Thymus (tissue), 11 donors: Measurements from ENCODE around the gene ASIC3. TPM values are rescaled to one million over a fixed set of nuclear protein-coding genes. Genes with fewer than 3 reads are reported as not detected.
"Not testable (repeated sequence)": the region's sequence is repeated elsewhere in the genome, so short reads cannot be mapped to it uniquely, and the experiment has no call there.

Experiments used
- DNase-seq, 9 donors: peaks; one replicate each; pipeline ENCODE4 v3.0.0-alpha.2; 2013; ENCODE audit warnings: low spot score in 9 of 9, low read depth in 6 of 9, missing footprints in 1 of 9
- H3K27ac ChIP-seq, 2 donors: one replicate each; pipeline ENCODE4 v1.5.1; 2013; ENCODE audit warnings: control low read depth in 1 of 2, low read depth in 1 of 2, low read length in 1 of 2, mild to moderate bottlenecking in 1 of 2, moderate library complexity in 1 of 2
- H3K27me3 ChIP-seq, 2 donors: one replicate each; pipeline ENCODE4 v1.5.1; 2013; ENCODE audit warnings: low read length in 1 of 2; ENCODE audit not compliant: control insufficient read depth in 2 of 2, insufficient read depth in 1 of 2
- H3K36me3 ChIP-seq, 2 donors: one replicate each; pipeline ENCODE4 v1.5.1; 2013; ENCODE audit warnings: low read length in 1 of 2, mild to moderate bottlenecking in 1 of 2, moderate library complexity in 1 of 2; ENCODE audit not compliant: control insufficient read depth in 2 of 2, insufficient read depth in 2 of 2
- H3K4me1 ChIP-seq, 2 donors: one replicate each; pipeline ENCODE4 v1.5.1; 2013; ENCODE audit warnings: low read length in 2 of 2; ENCODE audit not compliant: control insufficient read depth in 2 of 2, insufficient read depth in 2 of 2
- H3K4me3 ChIP-seq, 2 donors: one replicate each; pipeline ENCODE4 v1.5.1; 2013; ENCODE audit warnings: low read length in 2 of 2, control low read depth in 1 of 2, mild to moderate bottlenecking in 1 of 2
- H3K9me3 ChIP-seq, 2 donors: one replicate each; pipeline ENCODE4 v1.5.1; 2013; ENCODE audit warnings: low read length in 1 of 2, mild to moderate bottlenecking in 1 of 2; ENCODE audit not compliant: control insufficient read depth in 2 of 2, insufficient read depth in 1 of 2
- WGBS: extraction: QIAGEN DNeasy Blood & Tissue Kit; methylation state at CpG from one replicate; pipeline ENCODE4 v1.1.7; 2013; 5-methylcytosine and 5-hydroxymethylcytosine counted together
- polyA plus RNA-seq: library from polyadenylated mRNA; stranded (reverse); fragments of 200-250 nt; gene quantifications from one replicate; pipeline ENCODE4 v1.2.3, GENCODE V29; 2013
- total RNA-seq: library from RNA; stranded (reverse); fragments of 120-200 nt; gene quantifications from one replicate; pipeline ENCODE4 v1.2.4, GENCODE V29; 2013
- donor health status: healthy.

Gene ASIC3
- total and polyA plus RNA-seq, 2 donors, result 0.14 to 10.6 TPM

DNA sequence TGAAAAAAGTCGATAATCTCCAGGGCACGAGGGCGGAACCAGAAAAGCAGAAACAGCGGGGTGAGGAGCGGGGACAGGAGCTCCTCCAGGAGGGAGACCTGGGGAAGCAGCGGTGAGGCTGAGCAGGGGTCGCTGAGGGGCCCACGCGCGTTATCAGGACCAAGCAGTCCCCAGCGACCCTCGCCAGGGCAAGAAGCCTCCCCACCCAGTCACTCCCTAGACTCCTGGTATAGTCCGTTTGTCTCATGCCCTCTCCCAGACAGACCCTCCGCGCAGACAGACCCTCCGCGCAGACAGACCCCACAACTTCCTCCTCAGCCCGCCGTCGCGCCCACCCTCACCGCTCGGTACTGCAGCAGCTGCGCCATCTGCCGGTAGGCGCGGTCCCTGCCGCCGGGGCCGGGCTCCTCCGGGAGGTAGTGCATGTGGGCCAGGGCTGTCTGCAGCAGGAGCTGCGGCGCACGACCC is 30.3 kb upstream of the ASIC3 start:
- DNase-seq, result peak in 7 of 9 donors; percentile 57 to 87 (median 77)
- H3K27me3 ChIP-seq, result peaks cover 21 to 73% of the 10 kb centered on the region in 2 donors
- H3K27ac ChIP-seq, result no peak overlapping the region
- H3K4me1 ChIP-seq, result peaks cover 12 to 50% of the 10 kb centered on the region in 2 donors
- 3% methylated on average over 34 of the region's 34 CpGs for WGBS
- H3K9me3 ChIP-seq, result peaks cover 0 to 19% of the 10 kb centered on the region in 2 donors
- no peaks in the 10 kb centered on the region for H3K36me3 ChIP-seq
- H3K4me3 ChIP-seq, result peak overlapping the region; percentile 21 to 41

DNA sequence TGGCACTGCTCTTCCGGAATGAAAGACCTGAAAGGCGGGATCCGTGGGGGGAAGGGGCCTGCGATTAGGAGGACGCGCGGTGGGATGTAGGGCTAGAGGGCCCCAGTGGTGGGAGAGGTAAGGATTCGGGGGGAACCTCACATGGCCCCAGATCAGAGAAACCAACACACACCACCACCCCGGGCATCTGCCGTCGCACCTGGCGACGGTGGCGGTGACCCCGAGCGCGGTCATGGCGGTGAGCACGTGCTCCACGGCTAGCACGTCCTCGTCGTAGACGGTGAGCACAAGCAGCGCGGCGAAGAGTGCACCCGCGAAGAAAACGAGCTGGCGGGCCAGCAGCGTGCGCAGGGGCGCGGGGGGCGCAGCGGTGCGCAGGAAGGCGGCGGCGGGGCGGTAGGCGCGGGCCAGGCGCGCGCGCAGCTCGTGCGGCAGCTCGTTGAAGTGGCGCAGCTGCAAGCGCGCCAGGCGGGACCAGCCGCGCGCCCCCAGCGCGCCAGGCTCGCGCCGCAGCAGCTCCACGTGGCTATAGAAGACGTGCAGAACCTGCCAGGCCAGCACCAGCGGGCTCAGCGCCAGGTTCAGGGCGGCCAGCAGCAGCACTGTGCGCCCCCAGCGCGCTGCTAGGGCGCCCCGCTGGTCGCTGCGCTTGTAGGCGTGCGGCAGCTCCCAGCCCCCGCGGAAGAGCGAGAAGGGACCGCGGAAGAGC is 29.8 kb upstream of the ASIC3 start:
- H3K9me3 ChIP-seq, result peaks cover 0 to 15% of the 10 kb centered on the region in 2 donors
- peak in 4 of 9 donors; percentile 49 to 68 (median 53) for DNase-seq
- H3K36me3 ChIP-seq, result no peaks in the 10 kb centered on the region
- 2% methylated on average over 82 of the region's 82 CpGs for WGBS
- peaks cover 10 to 44% of the 10 kb centered on the region in 2 donors for H3K4me1 ChIP-seq
- H3K27ac ChIP-seq, result no peak overlapping the region
- peaks cover 16 to 73% of the 10 kb centered on the region in 2 donors for H3K27me3 ChIP-seq
- peak overlapping the region in 1 of 2 donors; percentile 41 for H3K4me3 ChIP-seq

DNA sequence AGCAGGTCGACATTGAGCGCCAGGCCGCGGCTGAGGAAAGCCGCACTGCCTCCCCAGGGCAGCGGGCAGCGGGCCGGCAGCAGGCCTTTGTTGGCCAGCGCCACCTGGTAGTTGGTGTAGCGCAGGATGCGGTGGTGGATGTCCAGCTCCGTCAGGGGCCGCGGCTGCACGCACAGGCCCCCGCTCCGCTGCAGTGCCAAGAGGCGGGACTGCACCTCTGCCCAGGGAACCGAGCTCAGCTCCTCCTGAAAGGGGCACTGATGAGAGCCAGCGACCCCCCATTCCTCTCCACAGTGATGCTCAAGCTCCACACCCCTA is 29.2 kb upstream of the ASIC3 start:
- Histone ChIP-seq H3K27me3 (peaks cover 16 to 72% of the 10 kb centered on the region in 2 donors), H3K27ac (no peak overlapping the region), H3K4me3 (peak overlapping the region in 1 of 2 donors; percentile 41), H3K4me1 (peaks cover 10 to 39% of the 10 kb centered on the region in 2 donors), H3K36me3 (no peaks in the 10 kb centered on the region), H3K9me3 (peaks cover 0 to 11% of the 10 kb centered on the region in 2 donors)
- DNase-seq, result no peak
- WGBS, result 26% methylated on average over 20 of the region's 20 CpGs

DNA sequence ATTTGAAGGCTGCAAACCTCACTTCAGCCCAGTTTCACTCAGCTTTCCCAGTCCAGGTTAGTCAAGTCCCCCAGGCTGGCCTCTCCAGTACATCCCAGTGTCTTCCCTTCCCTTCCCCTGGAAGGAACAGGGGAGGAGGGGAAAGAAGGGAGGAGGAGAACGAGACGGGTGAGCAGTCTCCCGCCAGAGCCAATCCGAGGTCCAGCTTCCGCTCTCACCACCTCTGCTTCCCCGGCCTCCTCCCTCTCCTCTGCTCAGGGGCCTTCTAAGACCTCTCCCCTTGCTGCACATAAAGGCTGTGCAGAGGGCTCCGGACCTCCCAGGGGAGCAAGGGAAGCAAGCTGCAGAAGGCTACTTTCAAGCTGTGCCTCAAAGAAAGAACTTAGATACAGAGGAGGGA is 28.1 kb upstream of the ASIC3 start:
- Histone ChIP-seq H3K4me3 (no peak overlapping the region), H3K27me3 (peaks cover 16 to 78% of the 10 kb centered on the region in 2 donors), H3K36me3 (no peaks in the 10 kb centered on the region), H3K4me1 (peaks cover 10 to 28% of the 10 kb centered on the region in 2 donors), H3K9me3 (peaks cover 0 to 10% of the 10 kb centered on the region in 2 donors), H3K27ac (no peak overlapping the region)
- DNase-seq, result no peak
- 74% methylated on average over 7 of the region's 7 CpGs for WGBS

DNA sequence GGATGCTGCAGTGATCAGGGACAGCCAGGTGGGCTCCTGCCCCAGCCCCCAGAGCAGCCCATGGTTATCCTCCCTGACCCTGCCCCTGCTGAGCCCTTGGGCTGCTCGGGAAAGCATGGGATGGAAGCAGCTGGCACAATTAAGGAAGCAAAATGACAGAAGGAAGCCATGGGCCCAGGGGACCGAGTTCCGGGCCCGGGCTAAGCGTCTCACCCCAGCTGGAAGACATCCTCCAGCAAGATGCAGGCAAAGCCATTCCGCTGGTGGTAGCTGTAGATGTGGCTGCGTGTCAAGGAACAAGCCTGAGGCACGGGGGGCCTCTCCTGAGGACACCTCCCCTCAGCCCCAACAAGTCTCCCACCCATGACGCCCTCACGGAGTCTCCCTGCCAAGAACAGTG is 25.1 kb upstream of the ASIC3 start:
- Histone ChIP-seq H3K27me3 (peaks cover 16 to 78% of the 10 kb centered on the region in 2 donors), H3K4me1 (peaks cover 12 to 18% of the 10 kb centered on the region in 2 donors), H3K4me3 (no peak overlapping the region), H3K27ac (no peak overlapping the region), H3K36me3 (no peaks in the 10 kb centered on the region), H3K9me3 (peaks cover 0 to 10% of the 10 kb centered on the region in 2 donors)
- no peak for DNase-seq
- 88% methylated on average over 10 of the region's 10 CpGs for WGBS

DNA sequence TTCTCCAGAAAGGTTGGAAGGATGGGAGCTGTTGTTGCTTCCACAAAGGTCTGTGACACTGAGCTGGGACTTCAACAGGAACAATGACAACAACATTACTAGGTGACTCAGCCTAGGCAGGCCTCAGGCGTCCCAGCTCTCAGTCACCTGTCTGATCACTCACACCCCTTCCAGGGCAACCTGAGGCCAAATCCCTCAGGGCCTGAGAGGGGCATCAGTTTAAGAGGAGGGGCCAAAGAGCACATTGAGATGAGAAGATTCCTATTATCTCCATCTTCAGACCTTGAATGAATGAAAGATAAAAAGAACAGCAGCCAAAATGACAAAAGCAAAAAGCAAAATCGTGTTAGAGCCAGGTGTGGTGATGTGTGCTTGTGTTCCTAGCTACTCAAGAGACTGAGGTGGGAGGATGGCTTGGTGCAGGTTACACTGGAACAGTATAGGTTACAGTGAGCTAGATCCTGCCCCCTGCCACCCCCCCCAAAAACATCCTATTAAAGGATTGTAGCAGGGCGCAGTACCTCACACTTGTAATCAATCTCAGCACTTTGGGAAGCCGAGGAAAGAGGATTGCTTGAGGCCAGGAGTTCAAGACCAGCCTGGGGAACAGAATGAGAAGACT is 23.8 kb upstream of the ASIC3 start, which contains the start of gene ATG9B:
TSS of gene ATG9B (minus strand) at position 60 of the 622 bp plus-strand sequence. CDS start 71 bp downstream, outside the sequence.
- Histone ChIP-seq H3K36me3 (no peaks in the 10 kb centered on the region), H3K4me3 (no peak within 1 kb of the TSS), H3K9me3 (peaks cover 0 to 3% of the 10 kb centered on the region in 2 donors), H3K27me3 (peaks cover 4 to 66% of the 10 kb centered on the region in 2 donors), H3K27ac (no peak within 1 kb of the TSS), H3K4me1 (peaks cover 9 to 15% of the 10 kb centered on the region in 2 donors)
- WGBS, result 91% methylated on average over 4 of the region's 4 CpGs
- no peak for DNase-seq

DNA sequence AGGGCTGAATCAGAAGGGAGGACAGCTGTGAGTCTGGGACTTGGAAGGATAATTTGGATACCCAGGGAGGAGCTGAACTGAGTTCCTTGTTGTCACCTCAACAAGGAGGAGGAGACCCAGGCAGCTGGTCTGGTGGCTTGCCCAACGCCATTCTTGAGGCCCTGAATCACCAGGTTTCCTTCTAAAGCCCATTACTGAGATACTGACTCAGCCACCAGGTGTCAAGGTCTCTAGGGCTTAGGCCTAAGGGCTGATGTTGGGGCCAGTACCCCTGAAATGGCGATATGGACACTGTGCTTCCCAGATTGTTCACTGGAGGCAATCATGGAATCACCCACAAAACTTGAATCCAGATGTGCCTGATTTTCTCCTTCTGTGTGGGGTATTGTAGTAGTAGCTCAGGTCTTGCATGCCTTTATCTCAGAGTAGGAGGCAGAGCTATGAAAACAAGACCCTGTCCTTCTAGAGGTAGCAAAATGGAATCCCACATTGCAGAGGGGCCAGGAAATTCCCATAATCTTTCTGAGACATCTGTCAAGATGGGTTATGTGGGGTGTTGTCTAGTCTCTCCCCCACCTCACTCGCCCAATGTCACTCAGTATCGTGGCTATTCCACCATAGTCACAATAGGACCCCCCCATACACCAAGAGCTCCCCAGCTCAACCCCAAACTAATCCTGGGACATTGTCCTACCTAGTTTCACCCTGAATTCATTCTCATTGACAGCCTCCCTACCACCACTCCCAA is 22.2 kb upstream of the ASIC3 start:
- DNase-seq, result no peak
- H3K4me3 ChIP-seq, result no peak overlapping the region
- H3K4me1 ChIP-seq, result peaks cover 9 to 15% of the 10 kb centered on the region in 2 donors
- H3K27ac ChIP-seq, result no peak overlapping the region
- WGBS, result 91% methylated on average over 4 of the region's 4 CpGs
- H3K27me3 ChIP-seq, result peaks cover 0 to 50% of the 10 kb centered on the region in 2 donors
- no peaks in the 10 kb centered on the region for H3K9me3 ChIP-seq
- H3K36me3 ChIP-seq, result peaks cover 0 to under 1% of the 10 kb centered on the region in 2 donors

DNA sequence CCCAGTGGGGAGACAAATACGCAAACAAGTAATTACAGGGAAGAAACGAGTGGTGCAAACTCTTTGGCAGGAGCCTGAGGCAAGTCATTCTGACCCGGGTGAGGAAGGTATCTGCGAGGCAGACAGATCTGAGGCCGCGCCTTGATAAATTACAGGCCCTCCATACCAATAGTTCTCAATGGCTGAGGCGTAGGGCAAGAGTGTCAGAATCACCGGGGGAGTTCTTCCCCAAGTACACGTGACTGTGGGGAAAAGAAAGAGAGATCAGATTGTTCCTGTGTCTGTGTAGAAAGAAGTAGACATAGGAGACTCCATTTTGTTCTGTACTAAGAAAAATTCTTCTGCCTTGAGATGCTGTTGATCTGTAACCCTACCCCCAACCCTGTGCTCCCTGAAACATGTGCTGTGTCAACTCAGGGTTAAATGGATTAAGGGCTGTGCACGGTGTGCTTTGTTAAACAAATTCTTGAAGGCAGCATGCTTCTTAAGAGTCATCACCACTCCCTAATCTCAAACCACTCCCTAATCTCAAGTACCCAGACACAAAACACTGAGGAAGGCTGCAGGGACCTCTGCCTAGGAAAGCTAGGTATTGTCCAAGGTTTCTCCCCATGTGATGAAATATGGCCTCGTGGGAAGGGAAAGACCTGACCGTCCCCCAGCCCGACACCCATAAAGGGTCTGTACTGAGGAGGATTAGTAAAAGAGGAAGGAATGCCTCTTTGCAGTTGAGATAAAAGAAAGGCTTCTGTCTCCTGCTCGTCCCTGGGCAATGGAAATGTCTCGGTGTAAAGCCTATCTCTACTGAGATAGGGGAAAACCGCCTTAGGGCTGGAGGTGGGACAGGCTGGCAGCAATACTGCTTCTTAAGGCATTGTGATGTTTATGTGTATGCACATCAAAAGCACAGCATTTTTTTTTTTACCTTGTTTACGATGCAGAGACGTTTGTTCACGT is 21.3 kb upstream of the ASIC3 start:
- Histone ChIP-seq H3K4me3 (peak overlapping the region in 1 of 2 donors; percentile 86), H3K4me1 (peaks cover 9 to 15% of the 10 kb centered on the region in 2 donors), H3K27me3 (peaks cover 0 to 46% of the 10 kb centered on the region in 2 donors)
- DNase-seq, H3K9me3 ChIP-seq, H3K27ac ChIP-seq, H3K36me3 ChIP-seq: not testable (repeated sequence)
- 53% methylated on average over 19 of the region's 19 CpGs for WGBS
